Common myeloid progenitor, CD34-positive (primary cell): ENCODE data around the gene MCAM.

Experiments
- CTCF ChIA-PET: fragments of 350-600 bp; sonication (Branson Sonifier 250); formaldehyde crosslinking; loops from one replicate; lab custom pipeline; 2021; ENCODE audit warnings: antibody characterized with exemption; lab: Charles Lee
- POLR2A ChIA-PET: fragments of 350-600 bp; sonication (Branson Sonifier 250); formaldehyde crosslinking; loops from one replicate; lab custom pipeline; 2021; ENCODE audit warnings: antibody characterized with exemption; lab: Charles Lee
- DNase-seq, 3 donors: peaks; one replicate each; pipeline versions ENCODE4 v3.0.0 to v3.0.0-alpha.2; 2013
- H3K27ac ChIP-seq, 2 experiments: 1 replicate in 1 of 2; 2 replicates in 1 of 2; pipeline ENCODE4 v1.7.0; 2013; ENCODE audit warnings: inconsistent platforms in 2 of 2, low read length in 2 of 2, mild to moderate bottlenecking in 2 of 2, low read depth in 1 of 2, moderate library complexity in 1 of 2; ENCODE audit not compliant: severe bottlenecking in 2 of 2, insufficient read depth in 1 of 2, poor library complexity in 1 of 2
- H3K27me3 ChIP-seq, 5 experiments: replicated peaks in 2 of 5; 1 replicate in 3 of 5; 2 replicates in 2 of 5; pipeline versions ENCODE4 v1.6.1 to v1.7.0; 2013; ENCODE audit warnings: low read length in 4 of 5, mild to moderate bottlenecking in 2 of 5, moderate library complexity in 2 of 5, inconsistent platforms in 1 of 5; ENCODE audit not compliant: insufficient read depth in 5 of 5, control insufficient read depth in 4 of 5
- H3K36me3 ChIP-seq, 4 experiments: 1 replicate in 2 of 4; 2 replicates in 2 of 4; pipeline versions ENCODE4 v1.6.1 to v1.7.0; 2013; ENCODE audit warnings: low read length in 3 of 4, control low read depth in 1 of 4, mild to moderate bottlenecking in 1 of 4; ENCODE audit not compliant: control insufficient read depth in 4 of 4, insufficient read depth in 4 of 4
- H3K4me1 ChIP-seq, 4 experiments: 1 replicate in 3 of 4; 2 replicates in 1 of 4; pipeline versions ENCODE4 v1.6.1 to v1.7.1; 2013; ENCODE audit warnings: low read length in 3 of 4, mild to moderate bottlenecking in 3 of 4, control low read depth in 1 of 4, inconsistent platforms in 1 of 4, moderate library complexity in 1 of 4; ENCODE audit not compliant: control insufficient read depth in 4 of 4, insufficient read depth in 4 of 4; ENCODE audit errors: control extremely low read depth in 1 of 4
- H3K4me3 ChIP-seq, 7 experiments: 1 replicate in 4 of 7; 2 replicates in 3 of 7; pipeline versions ENCODE4 v1.5.1 to v1.7.0; 2013; ENCODE audit warnings: mild to moderate bottlenecking in 7 of 7, low read length in 6 of 7, moderate library complexity in 6 of 7, inconsistent platforms in 2 of 7, low read depth in 2 of 7, control low read depth in 1 of 7; ENCODE audit not compliant: insufficient read depth in 4 of 7, control insufficient read depth in 1 of 7; ENCODE audit errors: extremely low read depth in 1 of 7
- H3K9me3 ChIP-seq, 5 experiments: 1 replicate in 4 of 5; 2 replicates in 1 of 5; pipeline versions ENCODE4 v1.6.1 to v1.7.1; 2013; ENCODE audit warnings: low read length in 4 of 5, mild to moderate bottlenecking in 2 of 5, inconsistent platforms in 1 of 5, low read depth in 1 of 5, moderate library complexity in 1 of 5; ENCODE audit not compliant: control insufficient read depth in 4 of 5, insufficient read depth in 2 of 5; ENCODE audit errors: control extremely low read depth in 1 of 5
- WGBS: methylation state at CpG from one replicate; pipeline ENCODE4 v1.1.5; 2013; ENCODE audit not compliant: insufficient coverage; 5-methylcytosine and 5-hydroxymethylcytosine counted together

The MCAM gene

GRCh38 chr11:119322360-119322739 is 5.4 kb upstream of the MCAM start:
- CTCF ChIA-PET, result interaction anchor here (0.6 to 4.6 kb wide), 14 partner anchors 11 to 170 kb away, joined by 3 to 90 read pairs (median 6); partner anchors contain the start of genes C1QTNF5, CBL, MFRP and RNF26
- peaks cover 0 to 22% (median 18%) of the 10 kb centered on the region in 4 experiments for H3K4me1 ChIP-seq
- WGBS, result 73% methylated on average over 5 of the region's 6 CpGs
- H3K4me3 ChIP-seq, result no peak overlapping the region
- no peak overlapping the region for H3K27ac ChIP-seq
- no peaks in the 10 kb centered on the region for H3K9me3 ChIP-seq
- DNase-seq, result no peak
- POLR2A ChIA-PET, result no interaction called here
- H3K36me3 ChIP-seq, result no peaks in the 10 kb centered on the region
- peaks cover 0 to 33% (median 20%) of the 10 kb centered on the region in 5 experiments for H3K27me3 ChIP-seq

- 3% methylated on average over 24 of the region's 60 CpGs for WGBS
- DNase-seq, result peak in 2 of 3 donors; percentile 45 to 62
- peak overlapping the region in 1 of 2 experiments; percentile 54 for H3K27ac ChIP-seq
- peak overlapping the region; percentile 40 to 82 (median 65) for H3K4me3 ChIP-seq
- no peaks in the 10 kb centered on the region for H3K36me3 ChIP-seq
- CTCF ChIA-PET, result interaction anchor here (0.7 to 4.6 kb wide), 12 partner anchors 10 to 222 kb away, joined by 3 to 90 read pairs (median 4); partner anchors contain the start of genes C1QTNF5 and RNF26
- H3K4me1 ChIP-seq, result peaks cover 0 to 36% (median 31%) of the 10 kb centered on the region in 4 experiments
- peaks cover 0 to 46% (median 23%) of the 10 kb centered on the region in 5 experiments for H3K27me3 ChIP-seq
- POLR2A ChIA-PET, result no interaction called here
- H3K9me3 ChIP-seq, result no peaks in the 10 kb centered on the region
These were observed 4.0 kb upstream of the MCAM start for GRCh38 chr11:119320776-119321524.

GRCh38 chr11:119320240-119320775 is 3.4 kb upstream of the MCAM start:
- POLR2A ChIA-PET, result no interaction called here
- Histone ChIP-seq H3K4me1 (peaks cover 0 to 42% (median 37%) of the 10 kb centered on the region in 4 experiments), H3K4me3 (peak overlapping the region in 5 of 7 experiments; percentile 58 to 82 (median 70)), H3K9me3 (no peaks in the 10 kb centered on the region), H3K27ac (peak overlapping the region in 1 of 2 experiments; percentile 54), H3K27me3 (peaks cover 0 to 52% (median 29%) of the 10 kb centered on the region in 5 experiments), H3K36me3 (no peaks in the 10 kb centered on the region)
- CTCF ChIA-PET, result interaction anchor here (1.0 to 4.6 kb wide), 7 partner anchors 11 to 221 kb away, joined by 3 to 90 read pairs (median 6); partner anchors contain the start of genes C1QTNF5 and RNF26
- 58% methylated on average over 11 of the region's 17 CpGs for WGBS
- DNase-seq, result no peak

- DNase-seq, result peak in 1 of 3 donors; percentile 19
- ChIA-PET CTCF (interaction anchor here (1.0 to 1.9 kb wide), 3 partner anchors 12 to 36 kb away, joined by 3 to 7 read pairs (median 4); no protein-coding TSS in a partner anchor), POLR2A (interaction anchor here (2.0 kb wide), 1 partner anchor 12 kb away, joined by 6 read pairs; no protein-coding TSS in a partner anchor)
- Histone ChIP-seq H3K4me3 (no peak overlapping the region), H3K36me3 (no peaks in the 10 kb centered on the region), H3K27ac (peak overlapping the region in 1 of 2 experiments; percentile 63), H3K4me1 (peaks cover 0 to 47% (median 42%) of the 10 kb centered on the region in 4 experiments), H3K27me3 (peaks cover 0 to 58% (median 33%) of the 10 kb centered on the region in 5 experiments), H3K9me3 (no peaks in the 10 kb centered on the region)
- 66% methylated on average over 10 of the region's 11 CpGs for WGBS
These were observed 2.8 kb upstream of the MCAM start for GRCh38 chr11:119319700-119320239.

- Histone ChIP-seq H3K4me3 (no peak overlapping the region), H3K9me3 (no peaks in the 10 kb centered on the region), H3K27ac (peak overlapping the region in 1 of 2 experiments; percentile 63), H3K4me1 (peaks cover 0 to 48% (median 42%) of the 10 kb centered on the region in 4 experiments), H3K27me3 (peaks cover 0 to 63% (median 38%) of the 10 kb centered on the region in 5 experiments), H3K36me3 (no peaks in the 10 kb centered on the region)
- no peak for DNase-seq
- 96% methylated on average over 6 of the region's 8 CpGs for WGBS
- ChIA-PET POLR2A (interaction anchor here (2.0 kb wide), 1 partner anchor 11 kb away, joined by 6 read pairs; no protein-coding TSS in a partner anchor), CTCF (interaction anchor here (1.0 to 4.1 kb wide), 4 partner anchors 12 to 37 kb away, joined by 3 to 20 read pairs (median 6); no protein-coding TSS in a partner anchor)
These were observed 2.3 kb upstream of the MCAM start for GRCh38 chr11:119319136-119319699.

- peak in 1 of 3 donors; percentile 34 for DNase-seq
- H3K4me1 ChIP-seq, result peaks cover 0 to 48% (median 42%) of the 10 kb centered on the region in 4 experiments
- no peak overlapping the region for H3K4me3 ChIP-seq
These were observed 1.6 kb upstream of the MCAM start for GRCh38 chr11:119318240-119319135.

More at GRCh38 chr11:119318240-119319135, 1.6 kb upstream of the MCAM start:
- Histone ChIP-seq H3K27ac (peak overlapping the region in 1 of 2 experiments; percentile 63), H3K27me3 (peaks cover 0 to 66% (median 39%) of the 10 kb centered on the region in 5 experiments), H3K9me3 (no peaks in the 10 kb centered on the region), H3K36me3 (no peaks in the 10 kb centered on the region)
- ChIA-PET POLR2A (interaction anchor here (2.0 kb wide), 1 partner anchor 10 kb away, joined by 6 read pairs; no protein-coding TSS in a partner anchor), CTCF (interaction anchor here (1.6 to 4.1 kb wide), 3 partner anchors 11 to 38 kb away, joined by 4 to 20 read pairs (median 7); no protein-coding TSS in a partner anchor)
- 87% methylated on average over 16 of the region's 22 CpGs for WGBS
